IMR-90 (cell line): ENCODE data around the gene EEF1G. TPM values are rescaled to one million over a fixed set of nuclear protein-coding genes. Genes with fewer than 3 reads are reported as not detected.

ENCODE experiments used
- ATAC-seq: fragments of 200-7000 bp; cut with Tn5 transposase; 2 replicates; pipeline ENCODE4 v1.9.1; 2020; ENCODE audit warnings: low read depth, mild to moderate bottlenecking, moderate library complexity
- BruUV-seq: library from RNA; stranded (reverse); fragments of 400-500 nt; replicated peaks from 2 replicates; lab custom pipeline; 2021; lab: Mats Ljungman, UMichigan
- CTCF ChIA-PET: fragments of 300-600 bp; formaldehyde crosslinking; extraction: SDS; loops from one replicate; lab custom pipeline; 2021; ENCODE audit warnings: antibody characterized with exemption; lab: Yijun Ruan, JAX
- POLR2A ChIA-PET: fragments of 300-600 bp; sonication (Branson Sonifier 250); formaldehyde crosslinking; loops from one replicate; lab custom pipeline; 2022; ENCODE audit warnings: antibody characterized with exemption; ENCODE audit not compliant: unreplicated experiment; lab: Charles Lee
- DNase-seq: peaks from one replicate; pipeline ENCODE4 v3.0.0; 2013
- H2AFZ ChIP-seq: replicated peaks from 2 replicates; pipeline ENCODE3; 2013; ENCODE audit warnings: low read length, mild to moderate bottlenecking; ENCODE audit not compliant: poor library complexity
- H2AK5ac ChIP-seq: 2 replicates; pipeline ENCODE4 v1.6.1; 2013; ENCODE audit warnings: low read depth, low read length, inconsistent platforms
- H2AK9ac ChIP-seq: replicated peaks from 2 replicates; pipeline ENCODE3; 2013; ENCODE audit warnings: mild to moderate bottlenecking, low read depth, low read length, moderate library complexity; ENCODE audit not compliant: poor library complexity
- H2BK120ac ChIP-seq: 2 replicates; pipeline ENCODE4 v1.6.1; 2013; ENCODE audit warnings: low read depth, low read length, inconsistent platforms
- H2BK15ac ChIP-seq: 3 replicates; pipeline ENCODE4 v1.6.1; 2013; ENCODE audit warnings: low read depth, low read length, inconsistent platforms
- H2BK20ac ChIP-seq: 2 replicates; pipeline ENCODE4 v1.6.1; 2013; ENCODE audit warnings: low read depth, mild to moderate bottlenecking, inconsistent platforms, low read length, moderate library complexity
- H2BK5ac ChIP-seq: 2 replicates; pipeline ENCODE4 v1.6.1; 2013; ENCODE audit warnings: mild to moderate bottlenecking, low read depth, low read length, inconsistent platforms; ENCODE audit not compliant: poor library complexity, severe bottlenecking
- H3K14ac ChIP-seq: replicated peaks from 2 replicates; pipeline ENCODE4 v1.6.1; 2013; ENCODE audit warnings: low read depth, low read length, inconsistent platforms
- H3K18ac ChIP-seq: 2 replicates; pipeline ENCODE4 v1.6.1; 2013; ENCODE audit warnings: low read depth, low read length, control low read depth
- H3K23ac ChIP-seq: 2 replicates; pipeline ENCODE4 v1.6.1; 2013; ENCODE audit warnings: low read depth, low read length, inconsistent platforms
- H3K27ac ChIP-seq: 2 replicates; pipeline ENCODE4 v1.5.1; 2013; ENCODE audit warnings: mild to moderate bottlenecking, control low read depth, low read length; ENCODE audit not compliant: insufficient read depth
- H3K27me3 ChIP-seq: 2 replicates; pipeline ENCODE4 v1.6.1; 2013; ENCODE audit warnings: low read length; ENCODE audit not compliant: control insufficient read depth, insufficient read depth
- H3K36me3 ChIP-seq: 2 replicates; pipeline ENCODE4 v1.6.1; 2013; ENCODE audit warnings: low read length, mixed read lengths; ENCODE audit not compliant: control insufficient read depth, insufficient read depth
- H3K4ac ChIP-seq: 2 replicates; pipeline ENCODE4 v1.6.1; 2013; ENCODE audit warnings: low read depth, low read length, inconsistent platforms
- H3K4me1 ChIP-seq: 2 replicates; pipeline ENCODE4 v1.6.1; 2013; ENCODE audit warnings: low read length, mixed read lengths; ENCODE audit not compliant: control insufficient read depth, insufficient read depth
- H3K4me2 ChIP-seq: 2 replicates; pipeline ENCODE4 v1.6.1; 2013; ENCODE audit warnings: low read depth, mild to moderate bottlenecking, control low read depth, low read length, moderate library complexity
- H3K4me3 ChIP-seq: 2 replicates; pipeline ENCODE4 v1.5.1; 2013; ENCODE audit warnings: low read depth, mild to moderate bottlenecking, control low read depth, low read length, moderate library complexity; ENCODE audit not compliant: insufficient read depth
- H3K56ac ChIP-seq: 2 replicates; pipeline ENCODE4 v1.6.1; 2013; ENCODE audit warnings: low read length, inconsistent platforms; ENCODE audit not compliant: insufficient read depth; ENCODE audit errors: extremely low read depth
- H3K79me1 ChIP-seq, 2 experiments: 2 replicates each; pipeline ENCODE4 v1.6.1; 2013; ENCODE audit warnings: low read length in 2 of 2, inconsistent platforms in 1 of 2, low read depth in 1 of 2
- H3K9ac ChIP-seq: 2 replicates; pipeline ENCODE4 v1.6.1; 2013; ENCODE audit warnings: low read depth, low read length, control low read depth
- H3K9me1 ChIP-seq: 2 replicates; pipeline ENCODE4 v1.6.1; 2013; ENCODE audit warnings: low read length, inconsistent platforms; ENCODE audit not compliant: insufficient read depth
- H3K9me3 ChIP-seq: 2 replicates; pipeline ENCODE4 v1.6.1; 2013; ENCODE audit warnings: low read length; ENCODE audit not compliant: control insufficient read depth, insufficient read depth
- H4K20me1 ChIP-seq: 2 replicates; pipeline ENCODE4 v1.6.1; 2013; ENCODE audit warnings: low read length, inconsistent platforms; ENCODE audit not compliant: insufficient read depth
- H4K5ac ChIP-seq: 2 replicates; pipeline ENCODE4 v1.6.1; 2013; ENCODE audit warnings: mild to moderate bottlenecking, low read depth, low read length, control low read depth
- H4K8ac ChIP-seq, 2 experiments: 2 replicates each; pipeline ENCODE4 v1.6.1; 2013; ENCODE audit warnings: low read depth in 2 of 2, low read length in 2 of 2, control low read depth in 1 of 2, inconsistent platforms in 1 of 2
- H4K91ac ChIP-seq: 2 replicates; pipeline ENCODE4 v1.6.1; 2013; ENCODE audit warnings: low read depth, low read length, inconsistent platforms; ENCODE audit not compliant: insufficient read depth
- CEBPB ChIP-seq: IDR thresholded peaks from 2 replicates; pipeline ENCODE4 v1.6.1; 2012; ENCODE audit warnings: low read depth, low read length, improper control_type of control experiment
- ELK1 ChIP-seq: fragments of 150-350 bp; IDR thresholded peaks from 2 replicates; pipeline ENCODE4 v1.6.1; 2016; ENCODE audit warnings: low read depth, mild to moderate bottlenecking, low read length, moderate library complexity, borderline replicate concordance
- MXI1 ChIP-seq: IDR thresholded peaks from 2 replicates; pipeline ENCODE4 v1.6.1; 2012; ENCODE audit warnings: low read depth, mild to moderate bottlenecking, low read length, moderate library complexity, borderline replicate concordance
- NFE2L2 ChIP-seq: fragments of 150-350 bp; IDR thresholded peaks from 2 replicates; pipeline ENCODE4 v1.6.1; 2016; ENCODE audit warnings: low read depth, mild to moderate bottlenecking, low read length
- RAD21 ChIP-seq: IDR thresholded peaks from 2 replicates; pipeline ENCODE4 v1.6.1; 2012; ENCODE audit warnings: low read length, improper control_type of control experiment
- RCOR1 ChIP-seq: IDR thresholded peaks from 2 replicates; pipeline ENCODE4 v1.6.1; 2012; ENCODE audit warnings: mild to moderate bottlenecking, low read length, improper control_type of control experiment; ENCODE audit not compliant: insufficient replicate concordance
- WGBS, 2 experiments: methylation state at CpG; one replicate each; pipeline versions ENCODE4 v1.1.5 to v1.1.7; 2013; ENCODE audit warnings: missing lambda C conversion rate in 2 of 2; ENCODE audit not compliant: insufficient read length in 1 of 2; ENCODE audit errors: extremely low coverage in 2 of 2; 5-methylcytosine and 5-hydroxymethylcytosine counted together
- dilution Hi-C: fragments of 300-500 bp; cut with HindIII; formaldehyde crosslinking; loops from one replicate; pipeline ENCODE4 v1.14.3; 2018; ENCODE audit warnings: low sequenced_read_pairs; ENCODE audit not compliant: unreplicated experiment
- in situ Hi-C: fragments of 300-500 bp; cut with MboI; formaldehyde crosslinking; loops from 3 replicates; pipeline ENCODE4 v1.14.3; 2019; ENCODE audit warnings: low sequenced_read_pairs, inconsistent platforms, mixed read lengths
- intact Hi-C: fragments of 100-400 bp; cut with micrococcal nuclease; formaldehyde crosslinking; loops from 2 replicates; pipeline ENCODE4 v1.10.0; 2022
- polyA plus RNA-seq, 3 experiments: library from polyadenylated mRNA; depleted of rRNA; stranded (reverse); fragments of >200 nt; gene quantifications; 2 replicates each; pipeline ENCODE4 v1.2.3, GENCODE V29; 2012; ENCODE audit warnings: low replicate concordance in 1 of 3
- total RNA-seq: library from RNA; depleted of rRNA; stranded (reverse); fragments of >200 nt; gene quantifications from 2 replicates; pipeline ENCODE4 v1.2.3, GENCODE V29; 2012

EEF1G gene
- total and polyA plus RNA-seq, 2 of the 4 experiments (the other 2 are of a cell fraction), result 1,684 to 1,857 TPM

- H3K4me2 ChIP-seq, result no peak overlapping the region
- dilution Hi-C loops, result no loop called here
- peaks cover 26% of the 10 kb centered on the region for H3K36me3 ChIP-seq
These were observed 29.3 kb upstream of the EEF1G start for GRCh38 chr11:62603072-62603408.

More at GRCh38 chr11:62603072-62603408, 29.3 kb upstream of the EEF1G start:
- in situ Hi-C loops (no loop called here), intact Hi-C loops (no loop called here)
- H3K23ac ChIP-seq, result no peak overlapping the region; the same call in 1 of the 2 replicates
- H3K4me3 ChIP-seq, result no peak overlapping the region
- H4K20me1 ChIP-seq, result peaks cover 17% of the 10 kb centered on the region; the same call in 1 of the 2 replicates
- H3K9me3 ChIP-seq, result no peaks in the 10 kb centered on the region
- H2BK15ac ChIP-seq, result no peak overlapping the region
- no peaks in the 10 kb centered on the region for H3K27me3 ChIP-seq
- peak overlapping the region; percentile 46 for H2AK5ac ChIP-seq
- H3K27ac ChIP-seq, result no peak overlapping the region
- 80% methylated on average over 1 of the region's 13 CpGs; no CpG with 5 or more reads in 1 of the 2 experiments for WGBS, 2 experiments
- H3K9me1 ChIP-seq, result peaks cover 5% of the 10 kb centered on the region
- H2BK20ac ChIP-seq, result no peak overlapping the region
- no peak for ATAC-seq
- no peak overlapping the region for H4K5ac ChIP-seq
- H2BK5ac ChIP-seq, result no peak overlapping the region
- H3K14ac ChIP-seq, result no peak overlapping the region
- H4K91ac ChIP-seq, result no peak overlapping the region
- peaks cover 9 to 28% of the 10 kb centered on the region in 2 experiments for H3K79me1 ChIP-seq
- no peak overlapping the region for H3K56ac ChIP-seq
- peaks cover 7% of the 10 kb centered on the region for H3K4me1 ChIP-seq
- no TSS peak for BruUV-seq
- peak overlapping the region in 1 of 2 experiments; percentile 20; a peak in 2 of 4 replicates for H4K8ac ChIP-seq
- H2AFZ ChIP-seq, result peak overlapping the region; percentile 87
- CTCF ChIA-PET, result no interaction called here
- TF ChIP-seq NFE2L2 (no peak), CEBPB (no peak), RAD21 (no peak), MXI1 (no peak), ELK1 (no peak), RCOR1 (no peak)
- no peak overlapping the region for H3K18ac ChIP-seq
- no peak for DNase-seq
- no peak overlapping the region for H3K4ac ChIP-seq
- peak overlapping the region; percentile 18 for H2AK9ac ChIP-seq
- POLR2A ChIA-PET, result interaction anchor here (1.0 kb wide), 1 partner anchor 11 kb away, joined by 4 read pairs; no protein-coding TSS in a partner anchor
- no peak overlapping the region for H3K9ac ChIP-seq
- no peak overlapping the region for H2BK120ac ChIP-seq
